HEK293 (cell line): ENCODE data around the gene TSPAN11.

Source experiments
- CTCF ChIA-PET: fragments of 350-600 bp; formaldehyde crosslinking; extraction: SDS; loops from one replicate; lab custom pipeline; 2021; ENCODE audit warnings: antibody characterized with exemption; lab: Yijun Ruan, JAX
- POLR2A ChIA-PET: fragments of 300-600 bp; formaldehyde crosslinking; extraction: SDS; loops from one replicate; lab custom pipeline; 2020; ENCODE audit warnings: antibody characterized with exemption, inconsistent platforms; lab: Yijun Ruan, JAX
- H3K27ac ChIP-seq: fragments of 200-500 bp; sonication (Bioruptor generic); 2 replicates; pipeline ENCODE4 v1.5.1; 2014; ENCODE audit warnings: low read depth, low read length, control low read depth, inconsistent platforms; ENCODE audit errors: extremely low read depth
- H3K36me3 ChIP-seq, 2 experiments: fragments of 200-500 bp in 1 of 2; sonication (Bioruptor generic) in 1 of 2; 1 replicate in 1 of 2; 2 replicates in 1 of 2; pipeline ENCODE4 v1.5.1; 2014 to 2017; ENCODE audit warnings: inconsistent platforms in 2 of 2, low read length in 2 of 2; ENCODE audit not compliant: control insufficient read depth in 2 of 2, insufficient read depth in 1 of 2
- H3K4me1 ChIP-seq: fragments of 200-500 bp; sonication (Bioruptor generic); 2 replicates; pipeline ENCODE4 v1.5.1; 2014; ENCODE audit warnings: mild to moderate bottlenecking, low read length, inconsistent platforms; ENCODE audit not compliant: control insufficient read depth, insufficient read depth
- H3K4me3 ChIP-seq: 2 replicates; pipeline ENCODE4 v1.5.1; 2011; ENCODE audit warnings: low read depth, mild to moderate bottlenecking, control low read depth, low read length, moderate library complexity
- H3K9me3 ChIP-seq: fragments of 200-500 bp; sonication (Bioruptor generic); 2 replicates; pipeline ENCODE4 v1.5.1; 2014; ENCODE audit warnings: low read depth, low read length, inconsistent platforms; ENCODE audit not compliant: control insufficient read depth, insufficient read depth
- GFI1B ChIP-seq: fragments of 450-650 bp; formaldehyde crosslinking; IDR thresholded peaks from 2 replicates; pipeline ENCODE4 v1.5.1; 2016; ENCODE audit warnings: missing biosample characterization, missing genetic modification characterization
- GLI4 ChIP-seq: fragments of 450-650 bp; formaldehyde crosslinking; IDR thresholded peaks from 2 replicates; pipeline ENCODE4 v1.5.1; 2016; ENCODE audit warnings: missing biosample characterization, missing genetic modification characterization
- MEIS1 ChIP-seq: sonication (generic); formaldehyde crosslinking; IDR thresholded peaks from 2 replicates; pipeline ENCODE4 v1.8.1; 2022; ENCODE audit warnings: missing genetic modification reagents, mild to moderate bottlenecking, borderline replicate concordance
- MZF1 ChIP-seq: fragments of 450-650 bp; formaldehyde crosslinking; IDR thresholded peaks from 2 replicates; pipeline ENCODE4 v1.5.1; 2017; ENCODE audit warnings: missing biosample characterization, missing genetic modification characterization, borderline replicate concordance
- PRDM1 ChIP-seq: fragments of 450-650 bp; formaldehyde crosslinking; IDR thresholded peaks from 2 replicates; pipeline ENCODE4; 2016; ENCODE audit warnings: missing biosample characterization, missing genetic modification characterization
- PRDM6 ChIP-seq: fragments of 450-650 bp; formaldehyde crosslinking; IDR thresholded peaks from 2 replicates; pipeline ENCODE4 v1.5.1; 2017; ENCODE audit warnings: missing biosample characterization, missing genetic modification characterization
- SP7 ChIP-seq: fragments of 450-650 bp; formaldehyde crosslinking; IDR thresholded peaks from 2 replicates; pipeline ENCODE4 v1.5.1; 2016; ENCODE audit warnings: missing biosample characterization, missing genetic modification characterization
- TCF7L2 ChIP-seq: IDR thresholded peaks from 2 replicates; pipeline ENCODE4 v1.6.1; 2011; ENCODE audit warnings: low read depth, mild to moderate bottlenecking, inconsistent platforms, low read length, moderate library complexity, borderline replicate concordance
- TRIM28 ChIP-seq: IDR thresholded peaks from 2 replicates; pipeline ENCODE4 v1.6.1; 2011; ENCODE audit warnings: low read length, control low read depth, borderline replicate concordance
- ZNF133 ChIP-seq: fragments of 450-650 bp; formaldehyde crosslinking; IDR thresholded peaks from 2 replicates; pipeline ENCODE4 v1.5.1; 2016; ENCODE audit warnings: missing biosample characterization, missing genetic modification characterization
- ZNF155 ChIP-seq: fragments of 450-650 bp; formaldehyde crosslinking; IDR thresholded peaks from 2 replicates; pipeline ENCODE4 v1.5.1; 2016; ENCODE audit warnings: missing biosample characterization, missing genetic modification characterization
- ZNF174 ChIP-seq: fragments of 450-650 bp; formaldehyde crosslinking; IDR thresholded peaks from 2 replicates; pipeline ENCODE4 v1.5.0; 2017; ENCODE audit warnings: missing biosample characterization, mild to moderate bottlenecking, missing genetic modification characterization
- ZNF202 ChIP-seq: fragments of 450-650 bp; formaldehyde crosslinking; IDR thresholded peaks from 2 replicates; pipeline ENCODE4 v1.5.1; 2016; ENCODE audit warnings: missing biosample characterization, missing genetic modification characterization, borderline replicate concordance
- ZNF214 ChIP-seq: fragments of 450-650 bp; formaldehyde crosslinking; IDR thresholded peaks from 2 replicates; pipeline ENCODE4 v1.5.1; 2017; ENCODE audit warnings: missing biosample characterization, mild to moderate bottlenecking, missing genetic modification characterization, borderline replicate concordance
- ZNF221 ChIP-seq: fragments of 450-650 bp; formaldehyde crosslinking; IDR thresholded peaks from 2 replicates; pipeline ENCODE4 v1.5.1; 2017; ENCODE audit warnings: missing biosample characterization, missing genetic modification characterization, borderline replicate concordance
- ZNF223 ChIP-seq: fragments of 450-650 bp; formaldehyde crosslinking; IDR thresholded peaks from 2 replicates; pipeline ENCODE4 v1.5.1; 2016; ENCODE audit warnings: missing biosample characterization, missing genetic modification characterization
- ZNF266 ChIP-seq: fragments of 450-650 bp; formaldehyde crosslinking; IDR thresholded peaks from 2 replicates; pipeline ENCODE4 v1.5.1; 2016; ENCODE audit warnings: missing biosample characterization, missing genetic modification characterization, low read depth
- ZNF341 ChIP-seq: fragments of 450-650 bp; formaldehyde crosslinking; IDR thresholded peaks from 2 replicates; pipeline ENCODE4; 2016; ENCODE audit warnings: low read depth, missing biosample characterization, missing genetic modification characterization
- ZNF354C ChIP-seq: fragments of 450-650 bp; formaldehyde crosslinking; IDR thresholded peaks from 2 replicates; pipeline ENCODE4 v1.5.1; 2016; ENCODE audit warnings: missing biosample characterization, missing genetic modification characterization, low read depth, borderline replicate concordance
- ZNF510 ChIP-seq: fragments of 450-650 bp; formaldehyde crosslinking; IDR thresholded peaks from 2 replicates; pipeline ENCODE4 v1.5.1; 2018; ENCODE audit warnings: mild to moderate bottlenecking, missing genetic modification characterization, missing biosample characterization; ENCODE audit not compliant: insufficient replicate concordance
- ZNF555 ChIP-seq: fragments of 450-650 bp; formaldehyde crosslinking; conservative IDR thresholded peaks from 2 replicates; pipeline ENCODE4 v1.5.1; 2017; ENCODE audit warnings: missing biosample characterization, mild to moderate bottlenecking, missing genetic modification characterization, inconsistent platforms
- ZNF580 ChIP-seq: fragments of 450-650 bp; formaldehyde crosslinking; IDR thresholded peaks from 2 replicates; pipeline ENCODE4 v1.5.1; 2016; ENCODE audit warnings: missing biosample characterization, missing genetic modification characterization
- ZNF600 ChIP-seq: fragments of 450-650 bp; formaldehyde crosslinking; IDR thresholded peaks from 2 replicates; pipeline ENCODE4 v1.5.1; 2016; ENCODE audit warnings: missing biosample characterization, missing genetic modification characterization
- ZNF623 ChIP-seq: fragments of 450-650 bp; formaldehyde crosslinking; IDR thresholded peaks from 2 replicates; pipeline ENCODE4 v1.5.1; 2016; ENCODE audit warnings: missing biosample characterization, missing genetic modification characterization
- ZNF624 ChIP-seq: fragments of 450-650 bp; formaldehyde crosslinking; IDR thresholded peaks from 2 replicates; pipeline ENCODE4 v1.5.1; 2017; ENCODE audit warnings: missing biosample characterization, missing genetic modification characterization
- ZNF660 ChIP-seq: fragments of 450-650 bp; IDR thresholded peaks from 2 replicates; pipeline ENCODE4 v1.5.1; 2018; ENCODE audit warnings: missing biosample characterization, mild to moderate bottlenecking, missing genetic modification characterization
- ZNF664 ChIP-seq: fragments of 450-650 bp; formaldehyde crosslinking; IDR thresholded peaks from 2 replicates; pipeline ENCODE4 v1.5.1; 2016; ENCODE audit warnings: missing biosample characterization, missing genetic modification characterization
- ZNF785 ChIP-seq: fragments of 450-650 bp; formaldehyde crosslinking; IDR thresholded peaks from 2 replicates; pipeline ENCODE4 v1.5.1; 2016; ENCODE audit warnings: missing biosample characterization, missing genetic modification characterization
- ZNF792 ChIP-seq: fragments of 450-650 bp; formaldehyde crosslinking; IDR thresholded peaks from 2 replicates; pipeline ENCODE4 v1.5.1; 2016; ENCODE audit warnings: missing biosample characterization, missing genetic modification characterization
- ZSCAN30 ChIP-seq: fragments of 450-650 bp; IDR thresholded peaks from 2 replicates; pipeline ENCODE4 v1.5.1; 2018; ENCODE audit warnings: missing biosample characterization, mild to moderate bottlenecking, missing genetic modification characterization, moderate library complexity

The TSPAN11 gene

GRCh38 chr12:30994274-30994673 lies 67.7 kb downstream of the TSPAN11 start:
- no peaks in the 10 kb centered on the region for H3K9me3 ChIP-seq
- no peak overlapping the region for H3K27ac ChIP-seq
- no peak for TF ChIP-seq ZNF660
- TF ChIP-seq ZNF354C (tag by site-specific recombination) = no peak
- no peak for TF ChIP-seq ZSCAN30 (tag by site-specific recombination)
- no peak for TF ChIP-seq ZNF664 (tag by site-specific recombination)
- no peak for TF ChIP-seq ZNF623 (tag by site-specific recombination)
- no peak for TF ChIP-seq ZNF174 (tag by site-specific recombination)
- no peak for TF ChIP-seq ZNF202
- TF ChIP-seq ZNF155 (tag by site-specific recombination) = no peak
- TF ChIP-seq TRIM28 = no peak
- TF ChIP-seq PRDM1 (tag by site-specific recombination) = no peak
- TF ChIP-seq ZNF624 = no peak
- no peak for TF ChIP-seq ZNF223 (tag by site-specific recombination)
- TF ChIP-seq MZF1 (tag by site-specific recombination) = no peak
- no peak for TF ChIP-seq ZNF266 (tag by site-specific recombination)
- TF ChIP-seq GLI4 (tag by site-specific recombination) = no peak
- no peak for TF ChIP-seq GFI1B
- TF ChIP-seq ZNF600 (tag by site-specific recombination) = no peak
- ChIA-PET CTCF (no interaction called here), POLR2A (no interaction called here)
- H3K4me3 ChIP-seq = no peak overlapping the region
- no peaks in the 10 kb centered on the region for H3K4me1 ChIP-seq
- no peaks in the 10 kb centered on the region for H3K36me3 ChIP-seq

GRCh38 chr12:30996255-30996654 lies 69.7 kb downstream of the TSPAN11 start:
- ChIA-PET CTCF (interaction anchor here (1.2 to 1.8 kb wide), 2 partner anchors 9 to 242 kb away, joined by 3 to 7 read pairs; no protein-coding TSS in a partner anchor), POLR2A (no interaction called here)
- Histone ChIP-seq H3K4me1 (no peaks in the 10 kb centered on the region), H3K4me3 (no peak overlapping the region), H3K27ac (no peak overlapping the region), H3K36me3 (no peaks in the 10 kb centered on the region), H3K9me3 (no peaks in the 10 kb centered on the region)
- TF ChIP-seq ZNF510 (no peak), SP7 (no peak)

- CTCF ChIA-PET = interaction anchor here (1.2 to 1.8 kb wide), 2 partner anchors 10 to 242 kb away, joined by 3 to 7 read pairs; no protein-coding TSS in a partner anchor
Observed at GRCh38 chr12:30996752-30997151, 70.2 kb downstream of the TSPAN11 start.

GRCh38 chr12:30997685-30998440 lies 71.3 kb downstream of the TSPAN11 start:
- POLR2A ChIA-PET = interaction anchor here (0.5 kb wide), 1 partner anchor 1402 kb away, joined by 3 read pairs; no protein-coding TSS in a partner anchor
- TF ChIP-seq ZNF580 (tag by site-specific recombination) (no peak), GLI4 (tag by site-specific recombination) (no peak), ZNF555 (no peak), ZNF214 (tag by site-specific recombination) (no peak), ZNF785 (tag by site-specific recombination) (no peak), ZNF174 (tag by site-specific recombination) (no peak), PRDM6 (no peak), ZNF221 (tag by site-specific recombination) (no peak), ZNF133 (tag by site-specific recombination) (no peak), ZNF341 (no peak), ZNF792 (tag by site-specific recombination) (no peak), MEIS1 (CRISPR knock-in tag) (no peak)

More at GRCh38 chr12:30996752-30997151, 70.2 kb downstream of the TSPAN11 start:
- Histone ChIP-seq H3K36me3 (no peaks in the 10 kb centered on the region), H3K9me3 (no peaks in the 10 kb centered on the region), H3K4me1 (no peaks in the 10 kb centered on the region), H3K27ac (no peak overlapping the region), H3K4me3 (no peak overlapping the region)
- TF ChIP-seq TCF7L2 = no peak
- POLR2A ChIA-PET = no interaction called here

More at GRCh38 chr12:30997685-30998440, 71.3 kb downstream of the TSPAN11 start:
- Histone ChIP-seq H3K4me1 (no peaks in the 10 kb centered on the region), H3K9me3 (no peaks in the 10 kb centered on the region), H3K27ac (no peak overlapping the region), H3K4me3 (no peak overlapping the region), H3K36me3 (no peaks in the 10 kb centered on the region)
- CTCF ChIA-PET = interaction anchor here (0.7 to 1.8 kb wide), 2 partner anchors 11 to 14 kb away, joined by 3 to 7 read pairs; no protein-coding TSS in a partner anchor
